Superior temporal gyrus (tissue), 1 donor: Measurements from ENCODE around the gene MXD1.

ENCODE experiments used
- DNase-seq: peaks from one replicate; pipeline ENCODE4 v3.0.0-alpha.2; 2016; ENCODE audit errors: extremely low spot score

MXD1 gene

GRCh38 chr2:69952336-69953115 is 37.6 kb downstream of the MXD1 start:
- DNase-seq = no peak

DNA sequence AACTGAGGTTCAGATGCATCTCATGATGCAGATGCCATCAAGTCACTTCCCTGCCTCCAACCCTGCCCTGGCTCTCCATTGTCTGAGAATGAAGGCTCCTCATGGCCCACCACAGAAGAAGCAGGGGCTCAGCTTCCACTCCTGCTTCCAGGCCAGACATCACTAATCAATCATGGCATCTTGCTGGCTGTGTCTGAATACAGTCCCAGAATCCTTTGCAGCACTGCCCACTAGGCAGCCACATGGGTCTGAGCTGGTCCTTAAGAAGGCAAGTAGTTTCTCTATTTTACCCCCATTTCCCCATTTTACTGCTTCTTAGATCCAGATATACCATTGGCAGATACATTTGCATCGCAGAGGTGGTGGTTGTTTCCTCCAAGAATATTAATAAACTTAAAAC is 39.2 kb downstream of the MXD1 start:
- DNase-seq = no peak

DNA sequence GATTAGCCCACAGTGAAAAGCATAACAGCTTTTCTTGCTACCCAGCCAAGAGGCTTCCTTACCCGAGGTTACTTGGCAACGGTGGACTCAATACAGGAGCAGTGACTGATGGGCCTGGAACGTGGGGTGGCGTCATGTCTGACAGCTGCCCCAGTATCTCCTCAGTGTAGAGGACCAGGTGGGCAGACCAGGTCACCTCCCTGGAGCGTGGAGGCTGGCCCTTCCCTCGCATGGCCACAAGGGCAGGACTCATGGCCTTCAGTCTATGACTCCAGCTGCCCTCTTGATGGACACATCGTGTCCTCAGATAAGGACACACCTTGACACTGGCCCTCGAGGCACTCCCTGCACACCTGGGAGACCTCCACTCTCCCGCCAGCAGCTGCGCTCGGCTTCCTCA is 40.1 kb downstream of the MXD1 start:
- DNase-seq = no peak

GRCh38 chr2:69956475-69956979 is 41.6 kb downstream of the MXD1 start:
- no peak for DNase-seq

DNA sequence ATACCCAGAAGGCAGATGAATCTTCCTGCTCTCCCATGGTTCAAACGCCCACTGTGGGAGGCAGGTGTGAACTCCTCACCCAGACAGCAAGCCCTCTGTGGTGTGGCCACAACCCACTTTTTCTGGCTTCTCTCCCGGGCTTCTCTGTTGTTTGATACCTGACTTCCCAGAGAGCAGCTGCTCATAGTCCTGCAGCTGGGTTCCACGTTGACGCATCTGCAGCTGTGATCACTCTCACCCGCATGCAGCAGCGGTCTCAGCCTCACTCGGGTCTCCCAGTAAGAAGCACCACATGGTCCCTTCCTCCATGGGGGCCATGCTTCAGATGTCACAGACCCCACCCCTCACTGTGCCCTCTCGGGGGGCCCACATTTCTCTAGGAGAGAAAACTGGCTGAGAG is 43.1 kb downstream of the MXD1 start:
- DNase-seq = no peak

DNA sequence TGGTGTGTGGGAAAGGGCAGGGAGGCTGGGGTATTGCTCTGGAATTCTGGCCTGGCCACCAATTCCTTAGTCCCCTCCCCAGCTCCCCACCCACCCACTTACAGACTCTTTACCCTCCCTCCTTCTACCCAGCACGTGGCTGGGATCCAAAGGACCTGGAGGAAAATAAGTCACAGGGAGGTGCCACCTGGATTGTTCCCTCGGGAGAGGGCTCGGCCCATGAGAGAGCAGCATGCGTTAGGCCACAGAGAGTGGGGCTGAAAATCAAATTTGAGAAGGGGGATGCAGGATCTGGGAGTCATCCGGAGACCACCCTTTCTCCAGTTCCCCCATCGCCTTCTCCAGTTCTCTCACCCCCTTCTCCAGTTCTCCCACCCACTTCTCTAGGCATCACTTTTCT is 43.6 kb downstream of the MXD1 start:
- DNase-seq = no peak

DNA sequence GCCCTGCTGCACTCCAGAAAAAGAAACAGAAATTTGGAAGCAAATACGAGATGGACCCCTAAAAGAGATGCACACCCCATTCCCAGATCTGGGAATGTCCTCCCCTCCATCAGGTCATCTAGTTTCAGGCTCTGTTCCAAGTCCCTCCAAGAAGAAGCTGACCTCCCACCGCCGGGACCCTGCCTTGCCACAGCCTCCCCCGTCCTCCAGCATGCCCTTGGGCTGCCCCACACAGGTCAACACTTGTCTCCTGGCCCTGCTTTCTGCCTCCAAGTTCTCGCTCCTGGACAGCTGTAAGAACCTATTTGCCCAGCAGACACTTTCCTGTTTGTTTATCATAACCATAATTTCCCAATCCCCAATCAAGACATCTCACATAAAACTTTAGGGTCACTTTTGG is 44.5 kb downstream of the MXD1 start:
- no peak for DNase-seq

DNA sequence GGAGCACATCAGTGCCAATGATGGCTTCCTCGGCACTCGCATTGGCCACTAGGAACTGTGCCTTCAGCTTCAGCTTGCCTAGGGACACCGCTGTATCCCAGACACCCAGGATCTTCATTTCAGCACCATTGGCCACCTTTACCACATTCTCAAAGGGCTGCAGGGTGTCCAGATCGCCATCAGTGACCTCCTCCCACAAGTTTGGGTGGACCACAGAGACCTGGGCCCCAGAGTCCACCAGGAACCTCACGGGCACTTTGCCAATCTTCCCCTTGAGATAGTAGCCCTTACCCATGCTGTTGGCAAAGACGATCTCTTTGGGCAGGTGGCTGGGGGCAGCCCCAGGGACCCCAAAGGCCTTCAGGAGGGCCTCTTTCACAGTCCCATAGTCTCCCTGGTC is 45.9 kb downstream of the MXD1 start:
- DNase-seq = no peak

GRCh38 chr2:69961496-69961895 is 46.6 kb downstream of the MXD1 start, which contains the start of gene ASPRV1:
Gene ASPRV1, minus strand, starts transcription at chr2:69961631. Its CDS starts 195 bp downstream, at chr2:69961436.
- DNase-seq = peak; percentile 87

DNA sequence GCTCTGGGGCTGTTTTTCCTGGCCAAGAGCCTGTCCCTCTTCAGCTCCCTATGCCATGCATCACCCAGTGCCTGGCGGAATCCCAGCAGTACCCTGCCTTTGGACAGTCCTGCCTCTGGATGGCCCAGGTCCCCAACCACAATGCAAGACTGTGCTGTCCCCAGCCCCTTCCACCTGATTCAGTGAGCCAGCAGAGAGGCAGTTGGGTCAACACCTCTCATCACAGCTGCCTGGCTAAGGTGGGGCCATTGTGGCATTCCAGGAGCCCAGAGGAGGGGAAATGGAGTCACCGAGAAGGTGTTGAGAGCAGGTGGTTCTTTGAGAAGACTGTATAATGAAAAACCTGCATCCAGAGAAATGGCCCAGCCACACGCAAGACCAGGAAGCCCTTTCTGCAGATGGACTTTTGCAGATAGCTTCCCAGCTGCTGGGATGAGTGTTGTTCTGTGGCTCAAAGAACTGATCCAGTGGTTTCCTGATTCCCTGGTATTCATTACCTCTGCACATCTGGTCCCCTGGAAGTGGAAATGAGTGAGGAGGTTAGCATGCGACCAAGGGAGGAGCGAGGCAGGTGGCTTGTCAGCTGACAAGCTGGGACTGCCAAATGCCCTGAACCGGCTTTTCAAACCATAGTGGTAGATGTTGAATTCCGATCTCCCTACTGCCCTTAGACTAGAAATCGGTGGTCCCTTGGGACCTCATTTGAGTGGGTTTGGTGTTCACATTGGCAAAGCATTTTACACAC is 48.2 kb downstream of the MXD1 start:
- no peak for DNase-seq

DNA sequence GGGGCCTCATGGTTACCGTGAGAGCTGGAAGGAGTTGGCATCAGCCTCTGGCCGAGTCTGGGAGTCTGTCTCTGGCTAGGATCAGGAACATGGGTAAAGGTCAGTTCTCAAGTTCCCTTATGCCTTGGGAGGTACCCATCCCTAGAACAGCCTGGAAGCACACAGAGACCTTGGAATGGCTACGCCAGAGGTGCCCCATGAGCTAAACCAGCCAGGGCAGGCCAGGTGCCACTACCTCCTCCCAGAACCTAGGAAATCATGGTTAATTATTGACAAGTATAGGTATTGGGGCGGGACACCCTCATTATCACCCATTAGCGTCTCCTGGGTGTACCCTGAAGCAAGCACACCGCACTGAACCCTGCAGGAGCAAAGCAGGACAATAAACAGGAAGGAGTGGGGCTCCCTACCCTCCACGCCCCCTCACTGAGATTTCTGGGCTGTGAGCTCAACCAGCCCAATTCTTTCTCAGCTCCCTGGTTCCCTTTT is 49.5 kb downstream of the MXD1 start:
- no peak for DNase-seq

DNA sequence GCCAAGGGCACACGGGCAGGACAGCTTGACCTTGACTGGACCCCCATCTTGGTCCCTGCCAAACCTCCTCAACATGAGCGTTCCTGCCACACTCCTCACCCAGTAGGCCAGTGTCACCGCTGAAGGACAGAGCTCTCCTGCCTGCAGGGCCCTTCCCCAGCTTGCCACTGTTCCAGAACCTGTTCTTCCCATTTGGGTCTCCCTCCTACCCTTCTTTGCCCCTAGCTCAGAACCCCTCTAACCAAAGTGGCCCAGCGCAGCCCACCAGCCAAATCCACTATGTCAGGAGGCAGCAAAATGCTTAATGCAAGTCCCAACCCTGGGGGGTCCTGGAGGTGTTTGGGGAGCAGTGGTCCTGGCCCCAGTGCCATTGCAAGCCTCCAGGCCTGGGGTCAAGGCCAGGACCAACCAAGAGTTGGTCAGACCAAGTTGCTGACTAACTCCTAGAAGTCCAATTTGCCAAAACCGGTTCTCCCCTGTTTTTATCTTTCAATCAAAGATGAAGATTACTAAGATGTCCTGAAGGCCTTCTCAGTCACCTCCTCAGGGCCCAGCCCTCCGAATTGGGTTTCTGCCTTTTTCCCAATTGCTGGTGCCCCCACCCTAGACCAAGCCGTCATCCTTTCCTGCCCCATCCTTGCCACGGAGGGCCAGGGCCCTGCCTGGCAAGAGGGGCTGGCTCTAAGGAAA is 51.0 kb downstream of the MXD1 start:
- no peak for DNase-seq

DNA sequence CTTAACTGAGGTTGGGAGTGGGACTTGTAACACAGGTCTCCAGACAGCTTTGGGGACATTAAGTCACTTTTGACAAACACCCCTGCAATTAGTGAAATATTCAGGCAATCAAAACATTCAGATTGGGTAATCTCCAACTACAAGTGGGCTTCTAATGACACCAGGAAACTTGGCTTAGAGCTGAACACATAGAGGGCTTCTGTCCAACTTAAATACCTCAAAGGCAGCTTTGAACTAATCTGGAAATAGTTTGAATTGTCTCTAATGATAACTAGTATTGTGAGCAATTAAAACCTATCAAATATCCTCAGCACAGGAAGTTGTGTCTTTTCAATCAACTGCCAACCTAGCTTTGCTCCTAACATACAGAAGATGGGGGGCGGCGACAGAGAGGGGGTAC is 51.6 kb downstream of the MXD1 start:
- DNase-seq = no peak

- no peak for DNase-seq
These were observed 53.7 kb downstream of the MXD1 start for GRCh38 chr2:69968609-69969008.

- DNase-seq = no peak
These were observed 54.4 kb downstream of the MXD1 start for GRCh38 chr2:69969126-69969983.

GRCh38 chr2:69969991-69970390 is 55.1 kb downstream of the MXD1 start:
- DNase-seq = no peak

GRCh38 chr2:69972822-69973221 is 57.9 kb downstream of the MXD1 start:
- no peak for DNase-seq

GRCh38 chr2:69973335-69973735 is 58.4 kb downstream of the MXD1 start:
- DNase-seq = no peak

GRCh38 chr2:69975136-69975852 is 60.4 kb downstream of the MXD1 start:
- DNase-seq = no peak

- no peak for DNase-seq
These were observed 61.0 kb downstream of the MXD1 start for GRCh38 chr2:69975853-69976462.
